ENCODE data around the gene LRCH1. TPM values are rescaled to one million over a fixed set of nuclear protein-coding genes. Genes with fewer than 3 reads are reported as not detected.

LRCH1 gene
- total RNA-seq, 4 donors from 2014 or later = 5.0 to 20.4 (median 7.4) TPM

DNA sequence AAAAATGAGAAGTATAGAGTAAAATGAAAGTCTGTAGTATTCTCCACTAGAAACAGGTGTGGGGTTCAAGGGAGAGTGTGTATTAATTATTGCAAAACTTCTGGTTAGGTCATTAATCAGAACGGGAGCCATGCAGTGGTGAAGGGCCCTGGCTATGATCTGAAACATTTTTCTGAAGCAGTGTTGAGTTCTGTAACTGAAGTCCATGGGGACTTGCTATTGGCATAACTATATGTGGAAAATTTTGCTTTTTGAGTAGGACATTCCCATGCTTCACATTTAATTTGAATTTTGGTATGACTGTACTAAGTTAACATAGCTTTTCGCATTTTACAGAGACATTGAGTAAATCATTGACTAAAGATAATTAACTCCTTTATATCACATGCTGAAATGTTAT, 67.5 kb downstream of the LRCH1 start:
- no peak for DNase-seq
- H3K4me1 ChIP-seq = peaks cover 4 to 61% (median 33%) of the 10 kb centered on the region in 3 donors
- H3K27me3 ChIP-seq = no peaks in the 10 kb centered on the region
- TF ChIP-seq, protein P1, sequence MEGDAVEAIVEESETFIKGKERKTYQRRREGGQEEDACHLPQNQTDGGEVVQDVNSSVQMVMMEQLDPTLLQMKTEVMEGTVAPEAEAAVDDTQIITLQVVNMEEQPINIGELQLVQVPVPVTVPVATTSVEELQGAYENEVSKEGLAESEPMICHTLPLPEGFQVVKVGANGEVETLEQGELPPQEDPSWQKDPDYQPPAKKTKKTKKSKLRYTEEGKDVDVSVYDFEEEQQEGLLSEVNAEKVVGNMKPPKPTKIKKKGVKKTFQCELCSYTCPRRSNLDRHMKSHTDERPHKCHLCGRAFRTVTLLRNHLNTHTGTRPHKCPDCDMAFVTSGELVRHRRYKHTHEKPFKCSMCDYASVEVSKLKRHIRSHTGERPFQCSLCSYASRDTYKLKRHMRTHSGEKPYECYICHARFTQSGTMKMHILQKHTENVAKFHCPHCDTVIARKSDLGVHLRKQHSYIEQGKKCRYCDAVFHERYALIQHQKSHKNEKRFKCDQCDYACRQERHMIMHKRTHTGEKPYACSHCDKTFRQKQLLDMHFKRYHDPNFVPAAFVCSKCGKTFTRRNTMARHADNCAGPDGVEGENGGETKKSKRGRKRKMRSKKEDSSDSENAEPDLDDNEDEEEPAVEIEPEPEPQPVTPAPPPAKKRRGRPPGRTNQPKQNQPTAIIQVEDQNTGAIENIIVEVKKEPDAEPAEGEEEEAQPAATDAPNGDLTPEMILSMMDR (IDR thresholded peaks at IDR 0.05) = no peak
- TF ChIP-seq POLR2A (IDR thresholded peaks at IDR 0.05) = no peak
- intact Hi-C loops (cut with DNase I) = no loop called here
- WGBS, 2 donors = 68 to 69% methylated on average over 2 of the region's 2 CpGs
- H3K27ac ChIP-seq = no peak overlapping the region
- no peaks in the 10 kb centered on the region for H3K9me3 ChIP-seq
- H3K4me3 ChIP-seq = no peak overlapping the region
- no peaks in the 10 kb centered on the region for H3K36me3 ChIP-seq

DNA sequence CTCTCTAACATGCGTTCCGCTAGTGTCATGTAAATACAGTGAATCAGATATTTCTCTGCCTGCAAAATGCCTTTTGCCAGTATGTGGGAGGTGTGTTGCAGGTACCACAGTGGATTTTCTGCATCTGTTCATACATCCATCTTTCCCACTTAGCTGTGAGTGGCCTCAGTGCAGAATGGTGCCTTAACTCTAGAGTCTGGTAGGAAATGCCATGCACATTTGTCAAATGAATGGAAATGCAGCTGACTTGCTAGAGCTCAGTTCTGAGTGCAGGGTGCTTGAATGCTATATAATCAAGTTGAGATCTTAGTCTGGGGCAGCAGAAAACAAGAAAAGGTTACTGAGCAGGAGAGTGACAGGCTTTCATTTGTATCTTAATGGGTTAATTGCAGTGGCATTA, 68.2 kb downstream of the LRCH1 start:
- WGBS, 2 donors = 96 to 100% methylated on average over 2 of the region's 2 CpGs
- no peaks in the 10 kb centered on the region for H3K36me3 ChIP-seq

DNA sequence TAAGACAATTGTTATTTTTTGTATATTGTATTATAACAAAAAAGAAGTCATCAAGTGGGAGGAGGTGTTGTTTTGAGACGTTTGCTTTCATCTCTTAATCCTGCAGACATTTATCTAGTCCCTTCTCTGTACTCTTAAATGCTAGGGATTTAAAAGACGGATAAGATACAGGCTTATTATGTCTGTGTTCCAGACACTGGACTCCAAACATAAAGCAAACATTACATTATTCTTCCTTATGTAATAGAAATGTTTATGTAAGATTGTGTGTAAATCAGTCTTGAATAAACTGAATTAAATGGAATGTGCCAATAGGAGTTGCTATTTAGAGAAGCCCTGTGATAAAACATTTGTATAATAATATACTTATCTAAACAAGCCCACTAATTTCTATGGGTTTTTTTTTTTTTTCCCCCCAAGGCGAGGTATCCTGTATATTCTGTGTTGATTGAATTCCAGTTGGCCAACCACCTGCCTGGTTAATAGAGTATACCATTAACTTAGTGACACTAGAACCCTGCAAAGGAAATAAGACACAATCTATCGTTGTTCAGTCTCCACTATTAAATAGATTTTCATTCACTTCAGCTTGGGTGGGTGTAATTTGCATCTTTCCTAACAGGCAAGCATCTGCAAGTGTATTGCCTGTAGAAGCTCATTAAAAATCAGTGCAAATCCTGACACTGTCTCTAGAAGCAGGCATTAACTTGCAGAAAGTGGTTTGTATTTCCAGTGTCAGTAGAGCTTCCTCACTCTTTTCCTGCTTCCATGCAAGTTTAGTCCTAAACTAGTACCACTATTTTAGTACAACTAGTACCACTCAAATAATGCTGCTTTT, 69.0 kb downstream of the LRCH1 start:
- Histone ChIP-seq H3K9me3 (no peaks in the 10 kb centered on the region), H3K36me3 (no peaks in the 10 kb centered on the region), H3K4me3 (no peak overlapping the region), H3K27ac (peak overlapping the region in 3 of 4 donors; percentile 44 to 66 (median 53)), H3K27me3 (no peaks in the 10 kb centered on the region), H3K4me1 (peaks cover 4 to 58% (median 28%) of the 10 kb centered on the region in 3 donors)
- intact Hi-C loops (cut with DNase I) = no loop called here
- WGBS, 2 donors = 21 to 35% methylated on average over 4 of the region's 4 CpGs
- no peak for TF ChIP-seq POLR2A (IDR thresholded peaks at IDR 0.05)
- TF ChIP-seq, protein P1 (IDR thresholded peaks at IDR 0.05) = no peak
- DNase-seq = no peak

More for the DNA sequence above, 68.2 kb downstream of the LRCH1 start:
- Histone ChIP-seq H3K9me3 (no peaks in the 10 kb centered on the region), H3K4me3 (no peak overlapping the region), H3K27ac (no peak overlapping the region), H3K27me3 (no peaks in the 10 kb centered on the region), H3K4me1 (peaks cover 4 to 58% (median 29%) of the 10 kb centered on the region in 3 donors)
- intact Hi-C loops (cut with DNase I) = no loop called here
- no peak for TF ChIP-seq POLR2A (IDR thresholded peaks at IDR 0.05)
- TF ChIP-seq, protein P1 (IDR thresholded peaks at IDR 0.05) = no peak
- no peak for DNase-seq

DNA sequence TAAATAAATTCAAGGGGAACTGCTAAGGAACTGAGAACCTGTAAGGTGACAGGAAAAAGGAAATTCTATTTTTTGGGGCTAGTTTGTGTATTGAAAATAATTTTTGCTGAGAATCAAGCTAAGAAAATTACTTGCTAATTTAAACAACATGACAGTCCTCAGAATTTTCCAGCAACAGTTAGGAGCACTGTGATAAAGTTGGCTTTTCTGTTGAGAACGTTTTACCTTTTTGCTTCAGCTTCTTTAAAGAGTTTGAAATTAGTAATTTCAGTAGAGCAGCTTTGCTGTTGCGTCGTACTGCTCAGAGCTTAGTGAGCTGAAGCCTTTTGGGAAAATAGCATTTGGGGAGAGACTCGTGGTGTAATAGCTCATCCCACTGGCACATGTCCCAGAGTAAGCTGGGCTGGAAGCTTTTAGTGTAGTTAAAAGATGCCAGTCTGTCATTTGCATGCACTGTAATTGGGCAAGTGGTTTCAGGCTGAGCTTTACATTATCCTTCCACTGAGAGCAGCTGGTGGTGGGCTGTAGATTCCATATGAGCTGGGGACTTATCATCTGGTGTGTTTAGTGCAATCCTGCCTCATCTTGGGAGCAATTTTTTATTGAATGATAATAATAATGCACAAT, 69.8 kb downstream of the LRCH1 start:
- intact Hi-C loops (cut with DNase I) = no loop called here
- no peaks in the 10 kb centered on the region for H3K9me3 ChIP-seq
- H3K4me1 ChIP-seq = peaks cover 4 to 58% (median 23%) of the 10 kb centered on the region in 3 donors
- H3K27ac ChIP-seq = peak overlapping the region in 3 of 4 donors; percentile 44 to 66 (median 53)
- WGBS, 2 donors = 18 to 39% methylated on average over 4 of the region's 4 CpGs
- H3K27me3 ChIP-seq = no peaks in the 10 kb centered on the region
- no peak for DNase-seq
- H3K36me3 ChIP-seq = no peaks in the 10 kb centered on the region
- TF ChIP-seq, protein P1 (IDR thresholded peaks at IDR 0.05) = no peak
- TF ChIP-seq POLR2A (IDR thresholded peaks at IDR 0.05) = no peak
- no peak overlapping the region for H3K4me3 ChIP-seq

DNA sequence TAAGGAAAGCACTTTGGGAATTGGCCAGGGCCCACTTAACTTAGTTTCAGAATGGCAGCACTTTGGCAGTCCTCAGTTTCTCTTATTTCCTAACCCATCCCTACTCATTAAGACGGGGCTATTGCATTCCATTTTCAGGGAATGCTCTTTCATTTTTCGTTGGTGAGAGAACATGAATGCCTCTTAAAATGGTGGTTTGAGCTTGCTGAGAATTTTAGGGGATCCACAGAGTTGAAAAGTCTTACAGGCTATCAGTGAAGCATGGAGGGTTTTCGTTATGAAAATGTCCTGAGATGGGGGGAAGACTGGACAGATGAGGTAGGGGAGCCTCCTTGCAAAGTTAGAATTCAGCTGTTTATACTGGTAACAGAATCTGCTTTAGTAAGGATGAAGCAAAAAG, 71.4 kb downstream of the LRCH1 start:
- WGBS, 2 donors = 60 to 74% methylated on average over 3 of the region's 3 CpGs
- H3K27ac ChIP-seq = peak overlapping the region in 2 of 4 donors; percentile 6 to 25
- peaks cover 4 to 58% (median 23%) of the 10 kb centered on the region in 3 donors for H3K4me1 ChIP-seq

More for the DNA sequence above, 71.4 kb downstream of the LRCH1 start:
- Histone ChIP-seq H3K27me3 (no peaks in the 10 kb centered on the region), H3K36me3 (no peaks in the 10 kb centered on the region), H3K4me3 (no peak overlapping the region), H3K9me3 (no peaks in the 10 kb centered on the region)
- intact Hi-C loops (cut with DNase I) = no loop called here
- no peak for DNase-seq
- no peak for TF ChIP-seq POLR2A (IDR thresholded peaks at IDR 0.05)
- TF ChIP-seq, protein P1 (IDR thresholded peaks at IDR 0.05) = no peak
